HG02642 (cell line): Measurements from ENCODE around the gene BICRA.
"Not testable (repeated sequence)": the region's sequence is repeated elsewhere in the genome, so short reads cannot be mapped to it uniquely, and the experiment has no call there.

ENCODE experiments used
- ATAC-seq: cut with Tn5 transposase; IDR thresholded peaks from one replicate; pipeline ENCODE4 v1.9.1; 2021; ENCODE audit warnings: mild to moderate bottlenecking; ENCODE audit not compliant: unreplicated experiment, poor library complexity

BICRA gene

DNA sequence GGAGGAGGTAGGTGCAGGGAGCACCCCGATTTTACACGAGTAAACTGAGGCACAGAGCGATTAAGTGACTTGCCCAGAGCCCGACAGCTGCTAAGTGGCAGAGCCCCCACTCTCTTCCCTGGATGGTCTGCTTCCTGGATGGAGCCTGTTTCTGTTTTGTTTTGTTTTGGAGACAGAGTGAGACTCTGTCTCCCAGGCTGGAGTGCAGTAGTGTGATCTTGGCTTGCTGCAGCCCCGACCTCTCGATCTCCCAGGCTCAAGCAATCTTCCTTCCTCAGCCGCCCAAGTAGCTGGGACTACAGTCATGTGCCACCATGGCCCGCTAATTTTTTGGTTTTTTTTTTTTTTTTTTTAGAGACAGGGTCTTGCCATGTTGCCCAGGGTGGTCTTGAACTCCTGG, 17.3 kb downstream of the BICRA start:
- ATAC-seq: no peak

- ATAC-seq: no peak
Measured at GRCh38 chr19:47628078-47628771, 19.3 kb downstream of the BICRA start.

- no peak for ATAC-seq
Measured at GRCh38 chr19:47630594-47630993, 21.7 kb downstream of the BICRA start.

- ATAC-seq: no peak
Measured at GRCh38 chr19:47631681-47632446, 22.9 kb downstream of the BICRA start.

GRCh38 chr19:47633517-47633916, 24.6 kb downstream of the BICRA start:
- ATAC-seq: no peak

DNA sequence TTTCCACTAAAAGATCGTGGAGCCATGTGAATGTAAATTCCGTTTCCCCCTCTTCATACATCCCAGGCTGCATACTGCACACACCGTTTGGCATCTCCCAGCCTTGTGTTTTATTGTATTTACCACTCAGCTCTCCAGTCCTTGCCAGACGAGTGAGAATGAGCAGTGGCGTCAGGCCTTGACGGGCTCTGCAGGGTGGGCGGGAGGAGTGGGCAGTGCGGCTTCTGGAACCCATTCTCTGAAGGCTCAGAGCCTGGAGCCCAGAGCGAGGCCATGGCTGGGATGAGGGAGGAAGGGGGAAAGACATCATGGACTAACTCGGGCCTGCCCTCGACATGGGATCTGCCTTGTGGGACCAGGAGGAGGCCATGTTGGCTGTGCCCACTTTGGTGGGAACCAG, 25.1 kb downstream of the BICRA start:
- no peak for ATAC-seq

DNA sequence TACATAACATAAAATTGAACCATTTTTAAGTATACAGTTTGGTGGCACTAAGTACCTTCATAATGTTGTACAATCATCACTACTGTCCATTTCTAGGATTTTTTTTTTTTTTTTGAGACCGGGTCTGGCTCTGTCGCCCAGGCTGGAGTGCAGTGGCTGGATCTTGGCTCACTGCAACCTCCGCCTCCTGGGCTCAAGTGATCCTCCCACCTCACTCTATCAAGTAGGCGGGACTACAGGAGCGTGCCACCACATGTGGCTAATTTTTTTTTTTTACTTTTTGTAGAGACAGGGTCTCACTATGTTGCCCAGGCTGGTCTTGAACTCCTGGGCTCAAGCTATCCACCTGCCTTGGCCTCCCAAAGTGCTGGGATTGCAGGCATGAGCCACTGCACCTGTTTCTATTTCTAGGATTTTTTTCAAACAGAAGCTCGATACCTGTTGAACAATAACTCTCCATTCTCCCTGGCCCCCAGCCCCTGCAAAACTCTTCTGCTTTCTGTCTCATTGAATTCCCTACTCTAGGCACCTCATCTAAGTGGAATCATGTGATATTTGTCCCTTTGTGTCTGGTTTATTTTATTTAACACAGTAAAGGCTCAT, 26.3 kb downstream of the BICRA start:
- ATAC-seq: not testable (repeated sequence)

DNA sequence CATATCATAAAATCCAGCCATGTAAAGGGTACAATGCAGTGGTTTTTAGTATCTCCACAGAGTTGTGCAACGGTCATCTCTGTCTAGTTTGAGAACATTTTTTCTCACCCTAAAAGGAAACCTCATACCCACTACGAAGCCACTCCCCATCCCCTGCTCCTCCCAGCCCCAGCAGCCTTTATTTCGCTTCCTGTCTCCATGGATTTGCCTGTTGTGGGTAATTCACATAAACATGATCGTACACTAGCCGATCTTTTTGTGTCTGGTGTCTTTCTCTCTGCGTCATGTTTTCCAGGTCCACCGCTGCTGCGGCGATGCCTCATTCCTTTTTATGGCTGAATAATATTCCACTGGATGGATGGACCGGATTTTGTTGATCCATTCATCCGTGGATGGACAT, 28.6 kb downstream of the BICRA start:
- no peak for ATAC-seq

GRCh38 chr19:47641891-47642485, 33.1 kb downstream of the BICRA start:
- no peak for ATAC-seq

GRCh38 chr19:47643281-47643680, 34.3 kb downstream of the BICRA start:
- ATAC-seq: no peak

DNA sequence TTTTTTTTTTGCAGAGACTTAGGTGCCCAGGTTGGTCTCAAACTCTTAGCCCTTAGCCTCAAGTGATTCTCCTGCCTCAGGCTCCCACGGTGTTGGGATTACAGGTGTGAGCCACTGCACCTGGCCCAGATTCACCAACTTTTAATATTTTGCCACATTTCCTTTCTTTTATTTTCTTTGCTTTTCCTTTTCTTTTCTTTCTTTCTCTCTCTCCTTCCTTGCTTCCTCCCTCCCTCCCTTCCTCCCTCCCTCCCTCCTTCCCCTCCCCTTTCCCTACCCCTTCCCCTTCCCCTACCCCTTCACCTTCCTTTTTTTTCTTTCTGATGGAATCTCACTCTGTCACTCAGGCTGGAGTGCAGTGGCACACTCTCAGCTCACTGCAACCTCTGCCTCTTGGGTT, 35.3 kb downstream of the BICRA start:
- ATAC-seq: no peak

- no peak for ATAC-seq
Measured at GRCh38 chr19:47644743-47645482, 36.0 kb downstream of the BICRA start.

- ATAC-seq: no peak
Measured at GRCh38 chr19:47646924-47647323, 38.0 kb downstream of the BICRA start.

DNA sequence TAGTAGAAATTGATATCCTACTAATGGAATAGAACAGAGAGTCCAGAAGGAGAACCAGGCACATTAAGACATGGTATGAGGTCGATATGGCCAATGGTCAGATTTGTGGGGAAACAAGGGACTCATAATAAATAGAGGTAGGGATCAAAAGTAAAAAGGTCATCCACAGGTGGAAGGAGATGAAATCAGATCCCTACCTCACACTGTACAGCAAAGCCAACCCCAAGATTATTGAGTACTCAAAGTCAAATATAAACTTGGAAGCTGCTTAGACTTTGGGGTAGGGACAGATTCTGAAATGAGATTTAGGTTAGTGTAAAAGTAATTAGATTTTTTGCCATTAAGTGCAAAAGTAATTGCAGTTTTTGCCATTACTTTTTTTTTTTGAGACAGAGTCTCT, 40.7 kb downstream of the BICRA start:
- no peak for ATAC-seq

GRCh38 chr19:47650700-47651099, 41.8 kb downstream of the BICRA start:
- no peak for ATAC-seq

DNA sequence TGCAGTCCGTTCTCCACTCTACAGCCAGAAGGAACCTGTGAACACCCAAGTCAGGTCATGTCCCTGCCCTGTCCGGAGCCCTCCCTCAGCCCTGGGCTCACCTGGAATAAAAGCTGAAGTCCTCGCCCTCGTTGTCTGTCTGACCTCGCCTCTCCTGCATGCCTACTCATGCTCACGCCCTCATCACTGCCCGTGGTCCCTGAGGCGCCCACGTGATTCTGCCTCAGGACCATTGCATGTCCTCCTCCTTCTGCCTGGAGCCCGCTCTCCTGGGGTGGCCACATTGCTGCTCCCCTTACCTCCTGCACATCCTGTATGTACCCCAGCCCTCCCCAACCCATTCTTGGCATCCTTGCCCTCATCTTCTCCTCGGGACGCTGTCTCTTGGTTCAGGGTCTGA, 42.2 kb downstream of the BICRA start:
- ATAC-seq: no peak

- no peak for ATAC-seq
Measured at GRCh38 chr19:47651691-47652090, 42.8 kb downstream of the BICRA start.

GRCh38 chr19:47652285-47652684, 43.4 kb downstream of the BICRA start:
- ATAC-seq: no peak

- no peak for ATAC-seq
Measured at GRCh38 chr19:47653856-47654255, 44.9 kb downstream of the BICRA start.

- no peak for ATAC-seq
Measured at GRCh38 chr19:47657719-47658118, 48.8 kb downstream of the BICRA start.
